ENCODE results near the gene TOP3B. TPM values are rescaled to one million over a fixed set of nuclear protein-coding genes. Genes with fewer than 3 reads are reported as not detected.
A peak's percentile ranks its signal among the peaks of the same experiment; 100 is the strongest.

The TOP3B gene
- total RNA-seq, 1 experiment from 2014 or later: 42.4 TPM

DNA sequence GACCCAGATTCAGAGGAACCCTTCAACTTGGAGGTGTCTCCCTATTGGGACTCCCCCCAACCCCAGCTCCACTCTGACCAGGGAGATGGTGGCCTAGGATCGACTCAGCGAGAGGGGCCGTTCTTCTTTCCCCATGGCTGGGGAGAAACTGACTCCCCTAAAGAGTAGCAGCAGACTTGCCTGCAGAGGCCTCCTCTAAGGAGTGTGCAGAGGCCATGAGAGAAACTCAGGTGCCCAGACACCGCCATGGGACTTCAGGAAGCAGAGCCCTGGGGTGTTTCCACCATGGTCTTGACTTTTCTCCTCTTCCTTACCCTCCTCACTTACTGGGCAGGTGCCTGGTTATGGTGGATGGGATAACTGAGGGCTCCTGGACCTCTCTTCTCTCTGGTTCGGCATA lies 2.6 kb upstream of the TOP3B start:
- no peaks in the 10 kb centered on the region for H4K20me1 ChIP-seq (ENCODE audit: low read length)
- no peak overlapping the region for H3K4me3 ChIP-seq (ENCODE audit: low read length)
- H3K36me3 ChIP-seq (ENCODE audit: low read depth, low read length): no peaks in the 10 kb centered on the region
- no peak for TF ChIP-seq EZH2phosphoT487 (IDR thresholded peaks at IDR 0.05; ENCODE audit: borderline replicate concordance, low read length)
- TF ChIP-seq, protein P1, sequence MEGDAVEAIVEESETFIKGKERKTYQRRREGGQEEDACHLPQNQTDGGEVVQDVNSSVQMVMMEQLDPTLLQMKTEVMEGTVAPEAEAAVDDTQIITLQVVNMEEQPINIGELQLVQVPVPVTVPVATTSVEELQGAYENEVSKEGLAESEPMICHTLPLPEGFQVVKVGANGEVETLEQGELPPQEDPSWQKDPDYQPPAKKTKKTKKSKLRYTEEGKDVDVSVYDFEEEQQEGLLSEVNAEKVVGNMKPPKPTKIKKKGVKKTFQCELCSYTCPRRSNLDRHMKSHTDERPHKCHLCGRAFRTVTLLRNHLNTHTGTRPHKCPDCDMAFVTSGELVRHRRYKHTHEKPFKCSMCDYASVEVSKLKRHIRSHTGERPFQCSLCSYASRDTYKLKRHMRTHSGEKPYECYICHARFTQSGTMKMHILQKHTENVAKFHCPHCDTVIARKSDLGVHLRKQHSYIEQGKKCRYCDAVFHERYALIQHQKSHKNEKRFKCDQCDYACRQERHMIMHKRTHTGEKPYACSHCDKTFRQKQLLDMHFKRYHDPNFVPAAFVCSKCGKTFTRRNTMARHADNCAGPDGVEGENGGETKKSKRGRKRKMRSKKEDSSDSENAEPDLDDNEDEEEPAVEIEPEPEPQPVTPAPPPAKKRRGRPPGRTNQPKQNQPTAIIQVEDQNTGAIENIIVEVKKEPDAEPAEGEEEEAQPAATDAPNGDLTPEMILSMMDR (conservative IDR thresholded peaks at IDR 0.05; ENCODE audit: low read depth, low read length): no peak
- TF ChIP-seq EZH2 (IDR thresholded peaks at IDR 0.05; ENCODE audit: low read length, unreplicated experiment): no peak
- no peaks in the 10 kb centered on the region for H3F3A ChIP-seq (ENCODE audit: low read length, unreplicated experiment)
- H3K4me1 ChIP-seq (ENCODE audit: insufficient read depth, low read length): no peaks in the 10 kb centered on the region
- no peaks in the 10 kb centered on the region for H3K27me3 ChIP-seq (ENCODE audit: low read length)
- intact Hi-C loops (cut with micrococcal nuclease): no loop called here
- H3K79me2 ChIP-seq (ENCODE audit: low read length): peaks cover 24% of the 10 kb centered on the region
- no peaks in the 10 kb centered on the region for H3K9me2 ChIP-seq (replicated peaks; ENCODE audit: low read length)
- ChIA-PET CTCF (no interaction called here), POLR2A (ENCODE audit: unreplicated experiment) (no interaction called here)
- BruUV-seq (replicated peaks): no TSS peak
- ATAC-seq (no peak), DNase-seq (no peak)
- no peak overlapping the region for H3K4me2 ChIP-seq (ENCODE audit: low read length)
- no peaks in the 10 kb centered on the region for H3K9me3 ChIP-seq (ENCODE audit: low read length)
- H3K27ac ChIP-seq (ENCODE audit: low read length): no peak overlapping the region
- no peak overlapping the region for H3K9ac ChIP-seq (ENCODE audit: low read length)
- H2AFZ ChIP-seq (ENCODE audit: low read length): no peak overlapping the region

DNA sequence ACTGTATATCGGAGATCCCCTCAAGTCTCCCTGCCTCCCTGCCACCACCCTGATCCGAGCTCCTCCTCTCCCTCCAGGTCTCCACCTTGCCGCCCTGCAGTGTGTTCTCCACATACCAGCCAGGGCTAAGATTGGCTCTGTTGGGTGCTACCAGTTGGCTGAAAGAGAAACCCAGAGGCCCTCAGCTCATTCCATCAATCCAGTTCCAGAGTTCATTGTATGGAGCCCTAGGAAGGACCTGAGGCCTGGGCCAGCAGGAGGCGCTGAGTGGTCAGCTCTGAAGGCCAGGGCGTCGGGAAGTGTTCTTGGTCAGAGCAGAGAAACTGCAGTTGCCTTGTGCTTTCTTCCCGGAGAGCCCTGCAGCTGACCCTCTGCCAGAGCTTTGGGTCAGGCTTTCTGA lies 2.2 kb upstream of the TOP3B start:
- ATAC-seq: no peak
- no peak overlapping the region for H2AFZ ChIP-seq (ENCODE audit: low read length)

DNA sequence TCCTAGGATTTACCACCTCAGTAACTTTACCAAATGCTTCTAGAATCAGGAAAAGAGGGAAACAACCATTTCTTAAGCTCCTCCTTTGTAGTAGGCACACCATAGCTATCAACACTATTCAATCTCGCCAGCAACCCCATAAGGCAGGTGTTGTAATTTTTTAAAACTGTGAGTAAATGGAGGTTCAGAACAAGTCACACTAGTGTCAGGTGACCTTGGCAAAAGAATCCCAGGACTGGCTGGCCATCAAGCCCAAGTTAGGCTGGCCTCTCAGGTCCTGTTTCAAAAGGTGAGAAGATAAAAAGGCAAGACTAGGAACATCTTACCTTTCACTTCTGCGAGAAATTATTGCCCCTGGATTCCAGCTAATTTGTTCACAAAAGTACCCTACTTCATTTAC lies 713 bp downstream of the TOP3B start:
- H3K27me3 ChIP-seq (ENCODE audit: low read length): no peaks in the 10 kb centered on the region
- no peak for ATAC-seq
- H3F3A ChIP-seq (ENCODE audit: low read length, unreplicated experiment): no peaks in the 10 kb centered on the region
- intact Hi-C loops (cut with micrococcal nuclease): no loop called here
- no peaks in the 10 kb centered on the region for H3K9me2 ChIP-seq (replicated peaks; ENCODE audit: low read length)
- peak overlapping the region; percentile 98 for H3K4me3 ChIP-seq (ENCODE audit: low read length)
- DNase-seq: no peak
- peaks cover 29% of the 10 kb centered on the region for H3K79me2 ChIP-seq (ENCODE audit: low read length)
- no TSS peak for BruUV-seq (replicated peaks)
- TF ChIP-seq EZH2 (IDR thresholded peaks at IDR 0.05; ENCODE audit: low read length, unreplicated experiment) (no peak), EZH2phosphoT487 (IDR thresholded peaks at IDR 0.05; ENCODE audit: borderline replicate concordance, low read length) (no peak)
- TF ChIP-seq, protein P1 (conservative IDR thresholded peaks at IDR 0.05; ENCODE audit: low read depth, low read length): no peak
- ChIA-PET CTCF (interaction anchor here (0.6 to 2.3 kb wide), 5 partner anchors 10 to 1064 kb away, joined by 3 to 9 read pairs (median 5); no protein-coding TSS in a partner anchor), POLR2A (ENCODE audit: unreplicated experiment) (interaction anchor here (0.6 kb wide), 1 partner anchor 68 kb away, joined by 6 read pairs; no protein-coding TSS in a partner anchor)
- H3K4me1 ChIP-seq (ENCODE audit: insufficient read depth, low read length): no peaks in the 10 kb centered on the region
- H4K20me1 ChIP-seq (ENCODE audit: low read length): no peaks in the 10 kb centered on the region
- peak overlapping the region; percentile 98 for H3K4me2 ChIP-seq (ENCODE audit: low read length)
- no peaks in the 10 kb centered on the region for H3K36me3 ChIP-seq (ENCODE audit: low read depth, low read length)
- H3K9ac ChIP-seq (ENCODE audit: low read length): peak overlapping the region; percentile 94
- no peak overlapping the region for H3K27ac ChIP-seq (ENCODE audit: low read length)
- H3K9me3 ChIP-seq (ENCODE audit: low read length): no peaks in the 10 kb centered on the region
- H2AFZ ChIP-seq (ENCODE audit: low read length): no peak overlapping the region

More for the DNA sequence above, 2.2 kb upstream of the TOP3B start:
- DNase-seq: peak; percentile 28
- TF ChIP-seq, protein P1 (conservative IDR thresholded peaks at IDR 0.05; ENCODE audit: low read depth, low read length): peak; percentile 48; the same call in 1 of the 2 replicates
- TF ChIP-seq EZH2phosphoT487 (IDR thresholded peaks at IDR 0.05; ENCODE audit: borderline replicate concordance, low read length): no peak
- no peak for TF ChIP-seq EZH2 (IDR thresholded peaks at IDR 0.05; ENCODE audit: low read length, unreplicated experiment)
- Histone ChIP-seq H3K27ac (ENCODE audit: low read length) (no peak overlapping the region), H3K36me3 (ENCODE audit: low read depth, low read length) (no peaks in the 10 kb centered on the region), H3K79me2 (ENCODE audit: low read length) (peaks cover 24% of the 10 kb centered on the region), H3K27me3 (ENCODE audit: low read length) (no peaks in the 10 kb centered on the region), H3K9me2 (replicated peaks; ENCODE audit: low read length) (no peaks in the 10 kb centered on the region), H3K9ac (ENCODE audit: low read length) (no peak overlapping the region), H3K4me1 (ENCODE audit: insufficient read depth, low read length) (no peaks in the 10 kb centered on the region), H3K9me3 (ENCODE audit: low read length) (no peaks in the 10 kb centered on the region), H3F3A (ENCODE audit: low read length, unreplicated experiment) (no peaks in the 10 kb centered on the region), H3K4me3 (ENCODE audit: low read length) (no peak overlapping the region), H3K4me2 (ENCODE audit: low read length) (no peak overlapping the region), H4K20me1 (ENCODE audit: low read length) (no peaks in the 10 kb centered on the region)
- ChIA-PET POLR2A (ENCODE audit: unreplicated experiment) (no interaction called here), CTCF (no interaction called here)
- intact Hi-C loops (cut with micrococcal nuclease): no loop called here
- BruUV-seq (replicated peaks): no TSS peak

Measured in PC-3 (cell line).